Measurements from ENCODE around the gene PSKH1.
A peak's percentile ranks its signal among the peaks of the same experiment; 100 is the strongest.
"Not testable (repeated sequence)": the region's sequence is repeated elsewhere in the genome, so short reads cannot be mapped to it uniquely, and the experiment has no call there.

PSKH1 gene

DNA sequence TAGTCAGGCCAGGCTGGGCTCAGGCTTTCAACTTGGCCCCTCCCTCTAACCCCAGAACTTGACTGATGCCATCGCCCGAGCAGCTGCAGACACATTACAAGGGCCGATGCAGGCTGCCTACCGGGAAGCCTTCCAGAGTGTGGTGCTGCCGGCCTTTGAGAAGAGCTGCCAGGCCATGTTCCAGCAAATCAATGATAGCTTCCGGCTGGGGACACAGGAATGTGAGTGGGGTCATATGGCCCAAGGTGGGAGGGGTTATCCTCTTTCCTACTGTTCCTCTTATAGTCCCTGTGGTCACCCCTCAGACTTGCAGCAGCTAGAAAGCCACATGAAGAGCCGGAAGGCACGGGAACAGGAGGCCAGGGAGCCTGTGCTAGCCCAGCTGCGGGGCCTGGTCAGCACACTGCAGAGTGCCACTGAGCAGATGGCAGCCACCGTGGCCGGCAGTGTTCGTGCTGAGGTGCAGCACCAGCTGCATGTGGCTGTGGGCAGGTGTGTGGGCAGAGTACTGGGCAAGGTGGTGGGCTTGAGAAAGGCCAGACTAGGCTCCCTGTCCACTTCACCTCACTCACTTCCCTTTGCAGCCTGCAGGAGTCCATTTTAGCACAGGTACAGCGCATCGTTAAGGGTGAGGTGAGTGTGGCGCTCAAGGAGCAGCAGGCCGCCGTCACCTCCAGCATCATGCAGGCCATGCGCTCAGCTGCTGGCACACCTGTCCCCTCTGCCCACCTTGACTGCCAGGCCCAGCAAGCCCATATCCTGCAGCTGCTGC is 10.5 kb upstream of the PSKH1 start:
- in situ Hi-C loops (cut with HindIII; ENCODE audit: low pct_ligation_motif_present, low pct_unique_long_range_greater_than_20kb, low sequenced_read_pairs): no loop called here
- no peak for DNase-seq

GRCh38 chr16:67883146-67883871 is 9.7 kb upstream of the PSKH1 start:
- in situ Hi-C loops (cut with HindIII; ENCODE audit: low pct_ligation_motif_present, low pct_unique_long_range_greater_than_20kb, low sequenced_read_pairs): no loop called here
- DNase-seq: no peak

- in situ Hi-C loops (cut with HindIII; ENCODE audit: low pct_ligation_motif_present, low pct_unique_long_range_greater_than_20kb, low sequenced_read_pairs): no loop called here
- DNase-seq: peak; percentile 66
These were observed 9.2 kb upstream of the PSKH1 start for GRCh38 chr16:67883872-67884261.

GRCh38 chr16:67884684-67885083 is 8.4 kb upstream of the PSKH1 start, which contains the start of gene NRN1L:
Gene NRN1L (plus strand): TSS chr16:67884885. CDS start chr16:67884904, 19 bp downstream.
- peak; percentile 94 for DNase-seq
- in situ Hi-C loops (cut with HindIII; ENCODE audit: low pct_ligation_motif_present, low pct_unique_long_range_greater_than_20kb, low sequenced_read_pairs): no loop called here

DNA sequence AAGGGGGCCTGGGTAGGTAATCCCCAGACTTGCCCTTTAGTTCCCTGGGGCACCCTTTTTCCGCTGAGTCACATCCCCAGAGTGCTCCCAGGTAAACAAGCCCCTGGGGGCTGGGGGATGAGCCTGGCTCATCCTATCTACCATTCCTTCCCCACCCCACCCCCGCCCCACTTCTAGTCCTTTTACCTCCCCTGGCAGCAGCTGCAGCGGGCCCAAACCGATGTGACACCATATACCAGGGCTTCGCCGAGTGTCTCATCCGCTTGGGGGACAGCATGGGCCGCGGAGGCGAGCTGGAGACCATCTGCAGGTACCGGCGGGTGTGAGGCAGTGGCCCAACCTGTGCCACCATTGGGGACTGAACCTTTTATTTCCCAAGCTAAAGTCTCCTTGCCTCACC is 7.5 kb upstream of the PSKH1 start:
- no peak for DNase-seq
- in situ Hi-C loops (cut with HindIII; ENCODE audit: low pct_ligation_motif_present, low pct_unique_long_range_greater_than_20kb, low sequenced_read_pairs): no loop called here

DNA sequence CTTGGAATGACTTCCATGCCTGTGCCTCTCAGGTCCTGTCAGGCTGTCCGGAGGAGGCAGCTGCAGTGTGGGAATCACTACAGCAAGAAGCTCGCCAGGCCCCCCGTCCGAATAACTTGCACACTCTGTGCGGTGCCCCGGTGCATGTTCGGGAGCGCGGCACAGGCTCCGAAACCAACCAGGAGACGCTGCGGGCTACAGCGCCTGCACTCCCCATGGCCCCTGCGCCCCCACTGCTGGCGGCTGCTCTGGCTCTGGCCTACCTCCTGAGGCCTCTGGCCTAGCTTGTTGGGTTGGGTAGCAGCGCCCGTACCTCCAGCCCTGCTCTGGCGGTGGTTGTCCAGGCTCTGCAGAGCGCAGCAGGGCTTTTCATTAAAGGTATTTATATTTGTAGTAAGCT is 7.1 kb upstream of the PSKH1 start:
- DNase-seq: no peak
- in situ Hi-C loops (cut with HindIII; ENCODE audit: low pct_ligation_motif_present, low pct_unique_long_range_greater_than_20kb, low sequenced_read_pairs): no loop called here

DNA sequence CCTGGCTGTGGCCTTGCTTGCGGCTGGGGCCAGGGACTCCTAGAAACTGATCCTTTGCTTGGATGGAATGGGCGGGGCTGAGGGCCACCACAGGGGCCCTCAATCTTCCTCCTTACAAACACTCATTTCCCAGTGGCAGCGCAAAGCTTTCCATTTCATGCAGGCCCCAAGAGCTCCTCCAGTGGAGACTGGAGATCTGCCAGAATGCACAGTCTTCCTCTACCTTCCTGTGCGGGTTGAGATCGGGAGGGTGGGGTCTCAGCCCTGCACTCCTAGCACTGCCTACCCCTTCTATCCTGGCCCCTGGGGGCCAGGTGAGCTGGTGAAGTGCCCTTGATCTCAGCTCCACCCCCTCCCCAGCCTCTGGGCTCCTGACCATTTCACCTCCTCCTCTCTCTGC is 6.7 kb upstream of the PSKH1 start:
- in situ Hi-C loops (cut with HindIII; ENCODE audit: low pct_ligation_motif_present, low pct_unique_long_range_greater_than_20kb, low sequenced_read_pairs): no loop called here
- no peak for DNase-seq

DNA sequence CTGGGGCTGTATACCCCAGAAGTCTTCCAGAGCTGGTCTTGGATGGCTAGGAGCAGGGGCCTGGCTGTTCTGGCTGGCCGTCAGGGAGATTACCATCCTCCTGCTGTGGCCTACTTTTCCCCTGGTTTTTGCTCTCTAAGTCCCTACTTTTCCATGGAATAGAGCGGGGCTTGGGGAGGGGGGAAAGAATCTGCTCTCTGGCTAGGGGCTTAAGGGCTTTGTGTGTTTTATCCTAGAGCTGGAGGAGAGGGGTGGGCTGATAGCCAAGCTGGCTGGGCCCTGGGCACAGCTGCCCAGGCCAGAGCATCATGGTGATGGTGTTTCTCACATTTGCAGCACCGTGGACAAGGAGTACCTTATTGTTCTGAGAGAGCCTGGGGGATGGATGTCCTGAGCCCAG is 4.7 kb upstream of the PSKH1 start:
- DNase-seq: no peak
- in situ Hi-C loops (cut with HindIII; ENCODE audit: low pct_ligation_motif_present, low pct_unique_long_range_greater_than_20kb, low sequenced_read_pairs): no loop called here

- in situ Hi-C loops (cut with HindIII; ENCODE audit: low pct_ligation_motif_present, low pct_unique_long_range_greater_than_20kb, low sequenced_read_pairs): no loop called here
These were observed 679 bp upstream of the PSKH1 start for GRCh38 chr16:67892375-67892774.

DNA sequence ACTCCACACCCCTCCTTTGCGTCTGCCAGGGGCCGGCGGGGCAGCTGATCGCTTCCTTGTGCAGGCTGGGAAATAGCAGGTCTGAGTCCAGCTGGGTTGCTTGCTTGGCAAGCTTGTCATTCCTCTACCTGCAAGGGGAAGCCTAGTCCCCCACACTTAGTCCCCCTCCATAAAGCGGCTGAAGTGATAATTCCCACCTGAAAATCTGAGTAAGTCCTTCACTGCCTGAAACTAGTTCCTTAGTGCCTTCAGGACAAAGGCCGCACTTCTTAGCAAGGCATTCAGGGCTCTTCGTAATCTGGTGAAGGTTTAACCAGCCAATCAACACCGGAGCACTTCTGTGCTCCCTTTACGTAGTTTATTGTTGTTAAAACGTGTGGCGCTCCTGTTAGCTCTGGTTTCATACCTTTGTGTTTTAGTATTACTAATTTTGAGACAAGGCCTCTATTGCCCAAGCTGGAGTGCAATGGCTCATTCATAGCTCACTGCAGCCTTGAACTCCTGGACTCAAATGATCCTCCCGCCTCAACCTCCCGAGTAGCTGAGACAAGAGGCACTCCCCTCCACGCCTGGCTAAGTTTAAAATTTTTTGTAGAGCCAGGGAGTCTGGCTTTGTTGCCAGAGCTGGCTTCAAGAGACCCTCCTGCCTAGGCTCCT is 817 bp downstream of the PSKH1 start:
- in situ Hi-C loops (cut with HindIII; ENCODE audit: low pct_ligation_motif_present, low pct_unique_long_range_greater_than_20kb, low sequenced_read_pairs): no loop called here
- DNase-seq: peak; percentile 19

More at GRCh38 chr16:67892375-67892774, 679 bp upstream of the PSKH1 start:
- DNase-seq: no peak

- DNase-seq: no peak
- in situ Hi-C loops (cut with HindIII; ENCODE audit: low pct_ligation_motif_present, low pct_unique_long_range_greater_than_20kb, low sequenced_read_pairs): no loop called here
These were observed 4.2 kb downstream of the PSKH1 start for GRCh38 chr16:67897231-67897630.

GRCh38 chr16:67901734-67902133 is 8.7 kb downstream of the PSKH1 start:
- no peak for DNase-seq
- in situ Hi-C loops (cut with HindIII; ENCODE audit: low pct_ligation_motif_present, low pct_unique_long_range_greater_than_20kb, low sequenced_read_pairs): no loop called here

DNA sequence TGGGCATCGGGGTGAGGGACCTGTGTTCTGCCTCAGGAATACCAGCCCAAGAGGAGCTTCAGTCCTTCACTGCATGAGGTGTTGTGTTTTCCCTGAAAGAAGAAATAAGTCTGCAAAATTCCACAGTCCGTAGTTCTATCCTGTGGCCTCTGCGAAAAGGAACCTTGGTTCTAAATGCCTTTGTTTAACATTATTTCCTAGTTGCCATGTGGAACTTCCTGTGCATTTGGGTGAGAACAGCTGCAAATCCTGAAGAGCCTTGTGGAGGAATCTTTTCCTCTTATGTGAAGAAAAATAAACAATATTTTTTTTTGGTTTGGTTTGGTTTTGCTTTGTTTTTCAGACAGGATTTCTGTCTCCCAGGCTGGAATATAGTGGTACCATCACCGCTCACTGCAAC is 9.8 kb downstream of the PSKH1 start:
- no peak for DNase-seq
- in situ Hi-C loops (cut with HindIII; ENCODE audit: low pct_ligation_motif_present, low pct_unique_long_range_greater_than_20kb, low sequenced_read_pairs): no loop called here

- no peak for DNase-seq
- in situ Hi-C loops (cut with HindIII; ENCODE audit: low pct_ligation_motif_present, low pct_unique_long_range_greater_than_20kb, low sequenced_read_pairs): no loop called here
These were observed 14.5 kb downstream of the PSKH1 start for GRCh38 chr16:67907397-67908180.

DNA sequence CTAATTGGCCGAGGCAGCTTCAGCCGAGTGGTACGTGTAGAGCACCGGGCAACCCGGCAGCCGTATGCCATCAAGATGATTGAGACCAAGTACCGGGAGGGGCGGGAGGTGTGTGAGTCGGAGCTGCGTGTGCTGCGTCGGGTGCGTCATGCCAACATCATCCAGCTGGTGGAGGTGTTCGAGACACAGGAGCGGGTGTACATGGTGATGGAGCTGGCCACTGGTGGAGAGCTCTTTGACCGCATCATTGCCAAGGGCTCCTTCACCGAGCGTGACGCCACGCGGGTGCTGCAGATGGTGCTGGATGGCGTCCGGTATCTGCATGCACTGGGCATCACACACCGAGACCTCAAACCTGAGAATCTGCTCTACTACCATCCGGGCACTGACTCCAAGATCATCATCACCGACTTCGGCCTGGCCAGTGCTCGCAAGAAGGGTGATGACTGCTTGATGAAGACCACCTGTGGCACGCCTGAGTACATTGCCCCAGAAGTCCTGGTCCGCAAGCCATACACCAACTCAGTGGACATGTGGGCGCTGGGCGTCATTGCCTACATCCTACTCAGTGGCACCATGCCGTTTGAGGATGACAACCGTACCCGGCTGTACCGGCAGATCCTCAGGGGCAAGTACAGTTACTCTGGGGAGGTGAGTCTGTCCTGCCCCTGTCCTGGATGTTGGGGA is 16.1 kb downstream of the PSKH1 start:
- DNase-seq: no peak
- in situ Hi-C loops (cut with HindIII; ENCODE audit: low pct_ligation_motif_present, low pct_unique_long_range_greater_than_20kb, low sequenced_read_pairs): no loop called here

- in situ Hi-C loops (cut with HindIII; ENCODE audit: low pct_ligation_motif_present, low pct_unique_long_range_greater_than_20kb, low sequenced_read_pairs): no loop called here
- DNase-seq: no peak
These were observed 17.1 kb downstream of the PSKH1 start for GRCh38 chr16:67910158-67910557.

GRCh38 chr16:67914758-67915495 is 21.9 kb downstream of the PSKH1 start:
- DNase-seq: no peak
- in situ Hi-C loops (cut with HindIII; ENCODE audit: low pct_ligation_motif_present, low pct_unique_long_range_greater_than_20kb, low sequenced_read_pairs): no loop called here

- in situ Hi-C loops (cut with HindIII; ENCODE audit: low pct_ligation_motif_present, low pct_unique_long_range_greater_than_20kb, low sequenced_read_pairs); DNase-seq: not testable (repeated sequence)
These were observed 22.4 kb downstream of the PSKH1 start for GRCh38 chr16:67915496-67915769.

Measured in ACHN (cell line).